Activated CD4-positive, CD25-positive, alpha-beta regulatory T cell treated with anti-CD3 and anti-CD28 coated beads, Interleukin-2, amount 50 U/mL, for 24 hours (primary cell): ENCODE data around the gene XPO6.

Experiments used
- ATAC-seq, 2 donors: fragments of 150-1000 bp; cut with Tn5 transposase; one replicate each; pipeline ENCODE4 v1.10.0; 2021; ENCODE audit warnings: mild to moderate bottlenecking in 1 of 2, moderate library complexity in 1 of 2

XPO6 gene

DNA sequence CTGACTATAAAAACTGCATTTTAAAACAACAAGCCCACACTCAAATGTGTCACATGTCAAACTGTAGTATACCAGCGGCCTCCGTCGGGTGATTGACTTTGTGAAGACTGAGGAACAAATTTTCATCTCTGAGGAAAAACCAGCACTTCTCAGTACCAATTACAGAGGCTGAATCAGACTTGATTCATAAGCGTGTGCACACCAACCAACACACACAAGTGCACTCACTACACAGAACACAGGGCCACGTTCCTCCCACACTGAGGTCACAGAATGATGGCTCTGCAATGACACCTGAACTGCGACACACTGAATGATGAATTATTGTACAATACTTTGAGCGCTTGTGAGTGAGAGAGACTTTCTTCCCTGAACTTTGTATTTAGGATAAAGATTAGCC, 29.6 kb downstream of the XPO6 start:
- ATAC-seq = peak; percentile 93 to 97

GRCh38 chr16:28181515-28181914, 30.2 kb downstream of the XPO6 start:
- no peak for ATAC-seq

DNA sequence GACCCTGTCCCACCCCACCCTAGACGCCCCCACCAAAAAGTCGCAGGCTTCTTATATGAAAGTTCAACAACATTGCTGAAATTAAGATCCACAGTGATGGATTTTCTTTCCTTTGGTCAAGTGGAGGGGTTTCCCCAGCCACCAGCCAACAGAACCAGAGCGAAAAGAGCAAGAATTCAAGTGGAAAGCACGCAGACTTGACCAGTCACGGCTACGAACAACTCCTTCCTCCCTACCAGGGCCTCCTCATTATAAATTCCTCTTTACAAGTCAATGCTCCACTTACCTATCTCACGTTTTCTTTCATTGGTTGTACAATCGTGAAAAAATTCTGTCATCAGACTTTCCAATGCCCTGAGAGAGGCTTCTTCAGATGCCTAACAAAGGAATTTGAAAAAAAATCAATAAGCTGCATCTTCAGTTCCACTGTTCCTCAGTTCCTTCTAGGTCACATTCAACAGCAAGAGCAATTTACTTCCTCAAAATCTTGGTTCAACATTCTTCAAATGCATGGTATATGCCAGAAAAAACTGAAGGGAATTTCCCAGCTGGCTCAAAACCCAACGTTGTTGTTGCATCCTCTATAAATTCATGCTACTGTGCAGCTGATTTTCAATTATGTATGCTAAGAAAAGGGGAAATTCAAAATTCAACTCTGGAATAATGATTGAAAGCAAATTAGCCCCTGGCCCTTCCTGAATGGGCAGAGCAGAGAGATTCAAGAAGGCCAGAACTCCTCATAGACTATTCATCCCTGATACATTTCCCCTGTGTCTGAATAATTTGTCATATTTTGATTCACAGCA, 30.9 kb downstream of the XPO6 start:
- no peak for ATAC-seq

DNA sequence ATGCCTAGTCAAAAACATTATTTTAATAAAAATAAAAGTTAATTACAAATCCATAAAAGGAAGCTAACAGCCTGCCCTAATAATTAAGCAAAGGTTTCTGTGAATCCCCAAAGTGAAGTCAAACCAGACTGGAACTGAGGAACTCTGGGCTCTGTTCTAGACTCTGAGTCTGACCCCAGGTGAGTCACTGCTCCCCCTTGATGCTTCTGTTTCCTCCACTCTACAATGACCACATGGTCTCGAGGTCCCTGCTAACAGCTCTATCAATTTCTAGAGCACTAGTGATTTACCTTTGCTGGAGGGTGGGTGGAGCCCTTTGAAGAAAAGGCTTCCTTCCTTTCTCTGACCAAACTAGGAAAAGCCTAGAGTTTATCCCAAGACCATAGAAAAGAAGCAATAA, 32.4 kb downstream of the XPO6 start:
- peak in 1 of 2 donors; percentile 39 for ATAC-seq

DNA sequence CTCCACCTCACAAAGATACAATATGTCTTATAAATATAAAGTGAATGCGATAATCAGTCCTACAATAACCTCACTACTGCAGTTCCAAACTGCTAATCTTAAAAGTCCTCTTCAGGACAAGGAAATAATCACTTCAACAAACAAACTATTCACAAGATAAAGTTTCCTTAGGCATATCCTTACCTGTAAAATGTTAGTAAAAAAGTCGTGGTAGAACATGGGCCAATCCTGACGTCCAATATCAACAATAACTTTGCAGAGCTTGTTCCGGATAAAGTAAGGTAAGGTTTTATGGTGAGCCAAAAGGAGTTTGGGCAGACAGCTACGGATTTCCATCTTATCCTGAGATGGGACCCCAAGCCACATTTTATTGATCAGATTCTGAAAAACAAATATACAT, 36.0 kb downstream of the XPO6 start:
- ATAC-seq = no peak

- ATAC-seq = no peak
Measured at GRCh38 chr16:28172336-28172735, 39.4 kb downstream of the XPO6 start.

DNA sequence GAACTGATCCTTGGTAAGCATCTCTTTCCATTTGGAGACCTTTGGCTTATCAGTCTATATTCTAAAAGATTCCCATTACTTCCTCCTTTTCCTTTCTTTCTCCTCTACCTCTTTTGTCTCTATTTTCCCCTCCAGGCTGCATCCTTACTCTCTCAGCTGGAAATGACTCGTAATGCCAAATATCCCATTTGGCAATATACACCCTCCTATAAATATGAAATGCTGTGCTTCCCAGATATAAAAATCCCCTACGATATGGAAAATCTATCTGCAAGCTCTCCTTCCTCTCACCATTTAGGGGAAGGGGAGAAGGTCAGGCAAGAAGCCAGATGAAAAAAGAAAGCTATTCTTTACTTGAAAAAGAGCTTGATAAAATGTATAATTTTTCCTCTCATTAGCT, 39.9 kb downstream of the XPO6 start:
- no peak for ATAC-seq

DNA sequence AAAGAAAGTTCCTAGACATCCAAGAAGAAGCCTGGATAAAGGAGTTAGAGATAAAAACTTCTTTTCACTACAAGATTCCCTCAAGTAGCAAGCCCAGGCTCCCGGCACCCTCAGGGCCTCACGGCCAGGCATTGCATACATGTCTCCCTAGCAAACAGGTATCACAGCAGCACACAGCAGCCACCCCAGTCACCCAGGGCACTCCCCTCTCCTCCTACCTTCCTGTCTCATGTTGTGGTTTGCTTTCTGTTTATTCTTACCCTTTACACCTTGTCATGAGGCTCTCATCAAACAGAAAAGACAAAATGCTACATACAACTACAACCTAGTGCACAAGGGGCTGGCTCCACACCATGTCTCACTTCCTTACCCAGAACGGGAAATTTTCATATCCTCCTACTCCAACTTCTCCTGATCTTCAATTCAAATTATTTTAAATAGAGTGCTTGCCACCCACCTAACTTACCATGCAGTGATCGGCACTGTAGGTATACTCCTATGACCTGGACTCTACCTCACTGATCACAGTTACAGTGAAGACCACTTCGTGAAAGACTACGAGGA, 42.7 kb downstream of the XPO6 start:
- ATAC-seq = peak; percentile 76 to 77

GRCh38 chr16:28167730-28168129, 44.0 kb downstream of the XPO6 start:
- ATAC-seq = no peak

DNA sequence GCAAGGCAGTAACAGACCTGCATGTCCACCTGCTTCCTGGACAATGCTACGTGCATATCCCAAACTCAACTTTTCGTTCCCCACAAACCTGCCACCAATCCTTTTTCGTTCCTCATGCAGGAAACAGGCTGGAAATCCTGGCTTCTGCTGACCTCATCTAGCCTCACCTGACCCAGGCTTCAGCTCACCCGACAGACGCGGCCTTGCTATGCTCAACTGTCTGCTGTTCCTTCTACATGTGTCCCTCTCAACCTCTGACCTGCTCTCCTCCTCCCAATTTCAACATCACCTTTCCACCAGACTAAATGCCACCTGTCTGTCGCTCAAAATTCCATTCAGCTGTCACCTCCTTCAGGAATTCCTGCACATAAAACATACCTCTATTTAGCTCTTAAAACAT, 44.5 kb downstream of the XPO6 start:
- no peak for ATAC-seq

DNA sequence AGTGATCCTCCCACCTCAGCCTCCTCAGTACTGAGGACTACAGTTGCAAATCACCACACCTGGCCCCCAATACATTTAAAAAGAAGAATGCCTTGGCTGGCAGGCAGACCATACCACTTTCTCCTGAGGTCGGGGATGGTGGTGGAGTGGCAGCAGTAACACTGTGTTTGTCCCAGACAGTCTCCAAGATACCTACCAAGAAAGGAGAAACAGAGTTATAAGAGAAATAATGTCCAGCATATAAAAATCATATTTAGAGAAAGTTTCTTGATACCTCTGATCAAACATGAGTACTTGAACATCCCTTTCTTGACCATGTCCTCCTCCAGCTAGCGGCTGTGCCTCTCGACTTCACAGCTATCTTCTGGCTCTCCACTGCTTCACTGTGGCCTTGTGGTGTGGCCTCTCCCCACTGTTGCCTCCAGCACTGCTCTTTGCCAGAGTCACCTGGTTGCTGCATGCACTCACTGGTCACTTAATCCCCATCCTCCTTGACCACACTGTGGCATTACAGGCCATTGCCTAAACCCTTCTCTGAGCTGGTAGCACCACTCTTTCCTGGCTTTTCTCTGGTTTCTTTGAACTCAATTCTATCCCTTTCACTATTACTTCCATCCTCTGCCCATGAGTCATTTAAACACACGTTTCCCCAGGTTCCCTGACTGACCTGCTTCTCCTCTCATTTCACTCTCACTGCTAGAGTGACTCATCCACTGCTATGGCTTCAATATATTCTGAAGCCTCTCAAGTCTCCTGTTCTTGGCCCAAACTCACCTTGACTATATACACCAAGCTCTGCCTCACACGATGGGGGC, 45.2 kb downstream of the XPO6 start:
- ATAC-seq = peak; percentile 78 to 81

GRCh38 chr16:28165598-28165997, 46.2 kb downstream of the XPO6 start:
- no peak for ATAC-seq

GRCh38 chr16:28164140-28164539, 47.6 kb downstream of the XPO6 start:
- no peak for ATAC-seq

- no peak for ATAC-seq
Measured at GRCh38 chr16:28163699-28164098, 48.1 kb downstream of the XPO6 start.

DNA sequence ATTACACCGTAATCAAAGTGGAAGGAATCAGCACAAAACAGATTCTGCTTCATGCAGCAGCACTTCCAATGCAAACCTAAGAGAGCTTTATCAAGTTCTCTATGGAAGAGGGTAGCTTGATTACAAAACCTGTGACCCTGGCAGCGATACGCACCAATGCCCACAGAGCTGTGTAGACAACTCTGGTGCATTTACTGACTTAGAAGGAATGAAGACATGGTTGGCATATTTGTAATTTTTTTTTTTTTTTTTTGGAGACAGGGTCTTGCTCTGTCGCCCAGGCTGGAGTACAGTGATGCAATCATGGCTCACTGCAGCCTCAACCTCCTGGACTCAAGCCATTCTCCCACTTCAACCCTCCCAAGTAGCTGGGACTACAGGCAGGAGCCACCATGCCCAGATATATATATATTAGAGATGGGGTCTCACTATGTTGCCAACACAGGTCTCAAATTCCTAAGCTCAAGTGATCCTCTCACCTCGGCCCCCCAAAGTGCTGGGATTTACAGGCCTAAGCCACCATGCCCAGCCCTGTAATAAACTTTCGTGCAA, 49.4 kb downstream of the XPO6 start:
- ATAC-seq = no peak

DNA sequence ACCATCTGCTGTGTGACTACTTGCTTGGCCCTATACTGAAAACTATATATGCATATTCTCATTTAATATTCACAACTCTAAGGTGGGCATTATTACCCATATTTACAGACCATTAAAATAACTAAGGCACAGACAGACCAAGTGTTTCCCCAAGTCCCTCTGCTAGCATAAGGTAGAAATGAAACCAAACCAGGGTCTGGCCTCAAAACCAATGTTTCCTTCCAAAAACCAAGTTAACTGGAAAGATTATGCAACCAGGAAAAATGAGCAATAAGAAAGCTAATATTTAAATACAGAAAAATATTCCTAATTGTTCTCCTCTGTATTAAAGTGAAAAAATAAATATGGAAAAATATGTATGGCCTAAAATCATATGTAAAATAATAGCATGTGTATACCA, 50.1 kb downstream of the XPO6 start:
- ATAC-seq = no peak

DNA sequence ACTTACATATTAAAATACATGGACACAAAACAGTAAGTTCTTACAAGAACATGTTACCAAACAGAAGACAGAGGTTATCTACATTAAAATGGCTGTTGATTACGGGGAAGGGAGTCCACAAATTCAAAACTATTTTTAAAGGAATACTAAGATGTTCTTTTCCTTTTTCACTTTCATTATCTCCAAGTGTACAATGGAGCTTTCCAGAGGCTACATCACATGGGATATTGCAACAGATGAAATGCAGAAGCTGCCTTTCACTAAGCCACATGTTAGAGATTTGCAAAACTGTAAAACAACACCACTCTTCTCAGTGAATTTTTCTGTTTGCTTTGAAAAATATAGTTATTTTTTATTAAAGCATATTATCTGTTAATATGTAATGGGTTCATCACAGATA, 53.6 kb downstream of the XPO6 start:
- no peak for ATAC-seq

- no peak for ATAC-seq
Measured at GRCh38 chr16:28156056-28156680, 55.6 kb downstream of the XPO6 start.

- no peak for ATAC-seq
Measured at GRCh38 chr16:28155293-28155692, 56.5 kb downstream of the XPO6 start.

DNA sequence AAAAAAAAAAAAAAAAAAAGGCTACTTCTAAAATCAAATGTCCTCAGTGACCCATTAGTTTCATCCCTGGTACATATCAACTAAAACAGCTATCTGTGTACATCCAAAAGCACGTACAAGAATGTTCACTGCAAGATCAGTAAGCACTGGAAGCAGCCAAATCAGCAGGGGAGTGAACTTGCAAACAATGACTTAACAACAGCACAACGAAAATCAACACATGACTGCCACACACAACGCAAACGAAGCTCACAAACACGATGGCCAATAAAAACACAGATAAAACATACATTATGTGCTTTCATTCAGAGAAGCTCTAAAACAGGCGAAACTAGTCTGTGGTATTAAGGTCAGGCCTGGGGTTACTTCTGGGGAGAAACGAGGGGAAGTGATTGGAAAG, 60.6 kb downstream of the XPO6 start:
- ATAC-seq = no peak

DNA sequence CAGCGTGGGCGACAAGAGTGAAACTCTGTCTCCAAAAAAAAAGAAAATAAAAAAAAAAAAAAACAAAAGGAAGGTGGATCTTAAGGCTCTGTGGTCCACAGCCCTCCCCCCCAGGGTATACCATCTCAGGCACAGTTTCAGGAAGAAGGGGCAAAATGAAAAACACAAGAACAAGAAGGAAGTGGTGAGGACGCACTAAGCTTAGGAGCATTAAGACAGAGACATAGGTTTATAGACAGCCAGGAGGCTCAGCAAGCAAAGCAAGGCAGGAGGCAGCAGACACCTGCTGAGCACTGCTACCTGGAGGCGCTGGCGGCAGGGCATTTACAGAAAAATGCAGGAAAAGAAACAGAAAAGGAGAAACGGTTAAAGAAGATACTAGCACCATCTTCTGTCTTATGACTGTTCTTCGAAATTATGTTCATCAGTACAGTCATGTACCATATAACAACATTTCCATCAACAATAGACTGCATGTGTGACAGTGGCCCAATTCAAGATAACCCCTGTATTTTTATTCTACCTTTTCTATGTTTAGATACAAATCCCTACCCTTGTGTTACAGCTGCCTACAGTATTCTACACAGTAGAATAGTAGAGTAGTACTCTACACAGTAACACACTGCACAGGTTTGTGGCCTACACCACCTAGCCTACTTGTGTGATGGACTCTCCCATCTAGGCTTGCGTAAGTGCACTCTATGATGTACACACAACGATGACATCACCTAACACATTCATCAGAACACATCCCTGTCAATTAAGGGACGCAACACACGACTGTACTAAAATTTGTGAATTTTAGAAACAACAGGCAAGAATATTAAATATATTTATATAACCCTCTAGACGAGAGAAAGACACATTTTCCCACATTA, 62.5 kb downstream of the XPO6 start:
- ATAC-seq = peak in 1 of 2 donors; percentile 51

DNA sequence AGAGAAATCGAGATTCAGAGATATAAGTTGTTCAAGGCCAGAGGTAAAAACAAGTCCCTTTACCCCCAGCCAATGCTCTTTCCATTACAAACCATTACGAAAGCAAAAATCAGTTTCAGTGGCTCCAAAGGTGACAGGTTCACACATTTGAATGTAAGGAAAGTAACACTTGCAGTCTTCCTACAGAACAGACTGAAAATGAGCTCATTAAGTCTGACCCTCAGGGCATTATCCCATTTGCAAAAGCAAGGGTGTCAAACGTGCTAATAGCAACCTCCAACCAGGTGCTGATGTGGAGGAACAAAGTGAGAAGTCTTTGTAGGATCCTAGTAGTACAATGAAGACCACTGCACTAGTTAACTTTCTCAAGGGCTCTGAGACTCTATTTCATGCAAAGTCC, 65.2 kb downstream of the XPO6 start:
- no peak for ATAC-seq
